Kidney epithelial cell (primary cell): Measurements from ENCODE around the gene KRT80. TPM values are rescaled to one million over a fixed set of nuclear protein-coding genes. Genes with fewer than 3 reads are reported as not detected.

ENCODE experiments used
- DNase-seq: peaks from one replicate; pipeline ENCODE4 v3.0.0-alpha.2; 2010; ENCODE audit warnings: low read depth
- H3K27me3 ChIP-seq: 2 replicates; pipeline ENCODE4 v1.6.0; 2011; ENCODE audit warnings: low read length; ENCODE audit not compliant: control insufficient read depth, insufficient read depth
- H3K36me3 ChIP-seq: 2 replicates; pipeline ENCODE4 v1.5.1; 2011; ENCODE audit warnings: low read length; ENCODE audit not compliant: control insufficient read depth, insufficient read depth
- H3K4me3 ChIP-seq: 2 replicates; pipeline ENCODE4 v1.5.1; 2011; ENCODE audit warnings: low read depth, mild to moderate bottlenecking, control low read depth, low read length
- total RNA-seq: library from RNA; depleted of rRNA; stranded (reverse); fragments of >200 nt; gene quantifications from 2 replicates; pipeline ENCODE4 v1.2.3, GENCODE V29; 2015
- TF ChIP-seq, protein P1 (sequence below): IDR thresholded peaks from 2 replicates; pipeline ENCODE4 v1.5.1; 2011; ENCODE audit warnings: mild to moderate bottlenecking, moderate library complexity, low read length, control low read depth, inconsistent platforms; ENCODE audit not compliant: insufficient read depth, poor library complexity, severe bottlenecking

The KRT80 gene
- total RNA-seq, 1 donor from 2014 or later = 19.4 TPM

DNA sequence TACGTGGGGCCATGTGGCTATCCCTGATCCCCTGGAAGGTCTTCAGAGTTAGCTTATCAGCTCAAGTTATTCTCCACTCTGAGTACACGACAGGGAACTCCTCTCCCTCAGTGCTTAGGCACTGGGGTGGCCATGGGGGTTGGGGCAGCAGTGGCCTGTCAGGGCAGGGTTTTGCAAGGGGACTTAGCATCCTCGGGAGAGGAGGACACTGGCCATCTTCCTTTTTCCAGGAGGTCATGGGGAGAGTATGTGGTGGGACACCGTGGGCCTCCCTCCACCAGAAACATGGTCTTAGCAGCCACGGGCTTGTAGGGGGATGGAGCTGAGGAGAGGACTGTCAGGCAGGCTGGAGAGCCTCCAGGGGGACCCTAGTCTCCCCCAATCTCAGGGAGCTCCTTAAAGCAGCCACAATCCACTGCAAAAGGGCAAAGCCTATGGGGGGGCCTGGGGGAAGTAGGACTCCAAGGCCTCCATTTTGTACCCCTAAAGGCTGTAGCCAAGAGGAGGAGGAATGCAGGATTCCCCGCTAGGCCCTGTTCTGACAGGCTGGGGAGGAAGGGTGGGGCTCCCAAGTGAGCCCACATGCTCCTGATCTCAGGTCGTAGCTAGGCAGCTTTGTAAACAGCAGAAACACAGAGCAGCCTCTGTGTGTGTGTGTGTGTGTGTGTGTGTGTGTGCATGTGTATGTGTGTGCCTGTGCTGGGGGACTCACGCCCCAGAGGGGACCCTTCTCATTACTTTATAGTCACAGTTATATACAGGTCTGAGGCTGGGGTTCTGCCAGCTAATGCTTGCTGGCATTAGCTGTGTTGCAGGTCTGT lies 36.6 kb downstream of the KRT80 start:
- TF ChIP-seq, protein P1, sequence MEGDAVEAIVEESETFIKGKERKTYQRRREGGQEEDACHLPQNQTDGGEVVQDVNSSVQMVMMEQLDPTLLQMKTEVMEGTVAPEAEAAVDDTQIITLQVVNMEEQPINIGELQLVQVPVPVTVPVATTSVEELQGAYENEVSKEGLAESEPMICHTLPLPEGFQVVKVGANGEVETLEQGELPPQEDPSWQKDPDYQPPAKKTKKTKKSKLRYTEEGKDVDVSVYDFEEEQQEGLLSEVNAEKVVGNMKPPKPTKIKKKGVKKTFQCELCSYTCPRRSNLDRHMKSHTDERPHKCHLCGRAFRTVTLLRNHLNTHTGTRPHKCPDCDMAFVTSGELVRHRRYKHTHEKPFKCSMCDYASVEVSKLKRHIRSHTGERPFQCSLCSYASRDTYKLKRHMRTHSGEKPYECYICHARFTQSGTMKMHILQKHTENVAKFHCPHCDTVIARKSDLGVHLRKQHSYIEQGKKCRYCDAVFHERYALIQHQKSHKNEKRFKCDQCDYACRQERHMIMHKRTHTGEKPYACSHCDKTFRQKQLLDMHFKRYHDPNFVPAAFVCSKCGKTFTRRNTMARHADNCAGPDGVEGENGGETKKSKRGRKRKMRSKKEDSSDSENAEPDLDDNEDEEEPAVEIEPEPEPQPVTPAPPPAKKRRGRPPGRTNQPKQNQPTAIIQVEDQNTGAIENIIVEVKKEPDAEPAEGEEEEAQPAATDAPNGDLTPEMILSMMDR = no peak
- no peaks in the 10 kb centered on the region for H3K36me3 ChIP-seq
- no peaks in the 10 kb centered on the region for H3K27me3 ChIP-seq
- no peak overlapping the region for H3K4me3 ChIP-seq
- no peak for DNase-seq

DNA sequence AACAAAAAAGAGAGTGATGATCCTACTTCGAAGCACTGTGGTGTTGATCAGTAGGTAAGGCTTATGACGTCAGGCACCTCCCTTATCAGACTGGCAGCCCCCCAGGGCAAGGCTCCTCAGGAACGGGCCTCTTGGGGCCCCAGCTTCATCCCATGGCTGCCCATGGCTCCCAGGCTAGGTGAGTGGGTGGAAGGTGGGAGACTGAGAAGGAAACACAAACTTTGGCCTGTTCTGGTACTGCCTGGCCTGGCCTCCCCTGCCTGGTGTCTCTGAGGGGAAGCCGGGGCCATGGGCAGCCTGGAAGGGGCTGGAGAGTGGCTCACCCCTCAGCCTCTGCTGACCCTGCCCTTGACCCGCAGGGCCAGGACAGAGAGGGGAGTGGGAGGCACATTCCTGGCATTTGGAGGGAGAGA lies 38.9 kb downstream of the KRT80 start:
- DNase-seq = no peak
- TF ChIP-seq, protein P1 = no peak
- H3K4me3 ChIP-seq = no peak overlapping the region
- H3K27me3 ChIP-seq = no peaks in the 10 kb centered on the region
- H3K36me3 ChIP-seq = no peaks in the 10 kb centered on the region

DNA sequence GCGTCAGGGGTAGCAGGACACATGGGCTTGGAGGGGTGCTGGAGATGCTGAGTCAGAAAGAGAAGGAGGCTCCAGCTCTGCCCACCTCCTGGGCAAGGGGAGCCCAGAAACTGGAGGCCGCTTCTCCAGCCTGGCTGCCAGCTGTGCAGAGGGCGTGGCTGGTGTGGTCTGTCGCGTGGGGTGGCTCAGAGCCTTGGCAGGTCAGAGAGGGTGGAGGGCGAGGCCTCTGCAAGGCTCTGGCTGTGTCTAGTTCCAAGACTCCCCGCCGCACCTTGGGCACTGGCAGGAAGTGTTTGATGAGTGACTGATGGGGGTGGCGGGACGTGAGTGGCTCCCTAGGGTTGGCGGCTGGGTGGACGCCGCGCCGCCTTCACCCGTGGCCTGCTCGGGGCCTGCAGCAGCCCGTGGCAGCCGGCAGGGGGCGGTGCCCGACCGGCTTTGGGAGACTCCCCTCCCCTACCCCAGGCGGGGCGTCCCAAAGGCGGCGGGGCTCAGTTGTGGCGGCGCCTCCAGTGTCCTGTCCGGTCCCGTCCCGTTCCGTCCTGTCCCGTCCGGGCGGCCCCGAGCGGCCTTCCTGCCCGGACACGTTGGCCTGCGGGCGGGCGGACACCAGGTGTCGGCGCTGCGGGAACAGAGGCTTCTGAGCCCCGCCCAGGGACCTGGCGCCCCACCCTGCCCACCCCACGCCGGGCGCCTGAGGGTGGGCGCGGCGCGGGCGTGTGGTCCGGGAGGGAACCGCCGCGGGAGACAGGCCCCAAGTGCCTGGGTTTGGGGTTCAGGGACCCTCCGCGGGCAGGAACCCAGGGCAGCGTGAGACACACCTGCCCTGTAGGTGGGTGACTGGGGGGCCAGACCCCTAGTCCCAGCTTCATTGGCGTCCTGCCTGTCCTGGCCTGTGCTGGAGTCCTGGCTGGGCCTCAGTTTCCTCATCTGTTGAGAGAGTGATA lies 39.7 kb downstream of the KRT80 start:
- TF ChIP-seq, protein P1 = peak; percentile 73
- Histone ChIP-seq H3K27me3 (no peaks in the 10 kb centered on the region), H3K4me3 (peak overlapping the region; percentile 21), H3K36me3 (no peaks in the 10 kb centered on the region)
- DNase-seq = no peak

DNA sequence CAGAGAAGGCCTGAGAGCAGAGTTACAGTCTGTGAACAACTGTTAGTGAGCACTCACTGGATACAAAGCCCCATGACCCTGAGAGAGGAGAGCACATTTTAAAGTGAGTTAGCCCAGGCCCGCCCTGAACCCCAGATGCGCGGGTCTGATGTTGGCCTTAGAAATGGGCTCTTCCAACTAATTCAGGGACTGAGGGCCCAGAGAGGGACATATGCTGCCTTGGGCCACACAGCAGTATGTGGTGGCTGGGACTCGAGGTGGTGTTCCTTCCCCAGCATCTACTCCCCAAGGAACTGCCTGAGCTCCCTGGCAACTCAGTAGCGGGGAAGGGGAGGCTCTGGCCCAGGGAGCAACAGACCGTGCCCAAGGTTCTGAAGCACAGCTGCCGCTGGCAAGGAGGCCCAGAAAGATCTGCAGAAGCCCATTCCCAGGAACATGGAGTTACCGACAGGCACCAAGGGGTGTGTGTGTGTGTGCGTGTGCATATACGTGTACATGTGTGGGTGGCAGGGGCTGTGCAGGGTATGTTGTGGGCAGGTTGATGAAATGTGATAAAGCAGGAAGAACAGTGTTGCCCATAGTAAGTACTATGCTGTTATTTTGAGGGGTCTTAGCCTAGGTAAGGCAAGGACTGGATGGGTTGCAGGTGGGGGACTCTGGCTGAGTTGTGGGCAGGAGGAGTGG lies 40.5 kb downstream of the KRT80 start:
- TF ChIP-seq, protein P1 = no peak
- no peak overlapping the region for H3K4me3 ChIP-seq
- no peaks in the 10 kb centered on the region for H3K27me3 ChIP-seq
- DNase-seq = no peak
- no peaks in the 10 kb centered on the region for H3K36me3 ChIP-seq

DNA sequence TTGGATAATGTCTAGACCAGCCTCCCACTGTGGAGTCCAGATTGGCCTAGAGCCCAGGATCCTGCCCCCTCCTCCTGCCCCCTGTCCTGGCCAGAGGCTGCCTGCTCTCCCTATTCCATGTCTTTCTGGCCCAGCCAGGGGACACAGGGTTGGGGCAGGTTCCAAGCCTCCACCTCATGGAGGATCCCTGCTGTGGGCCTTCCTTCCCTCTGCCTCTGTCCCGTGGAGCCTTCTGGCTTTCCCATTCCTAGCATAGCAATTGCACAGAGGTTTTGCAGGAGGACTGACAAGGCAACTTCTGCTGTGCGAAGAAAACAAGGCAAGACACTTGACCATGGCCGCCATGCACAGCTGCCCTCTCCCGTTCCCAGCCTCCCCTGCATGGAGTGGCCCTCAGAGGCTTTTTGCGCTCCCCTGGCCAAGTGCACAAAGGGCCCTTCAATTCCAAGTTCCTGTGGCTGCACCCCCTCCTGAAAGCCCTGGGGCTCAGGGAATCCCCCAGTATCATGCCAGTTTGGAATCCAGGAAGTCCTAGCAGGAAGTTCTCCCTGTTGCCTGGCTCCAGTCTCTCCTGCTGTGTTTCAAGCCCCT lies 42.1 kb downstream of the KRT80 start:
- TF ChIP-seq, protein P1 = no peak
- H3K36me3 ChIP-seq = no peaks in the 10 kb centered on the region
- H3K27me3 ChIP-seq = no peaks in the 10 kb centered on the region
- H3K4me3 ChIP-seq = no peak overlapping the region
- DNase-seq = no peak
